GM21367 (cell line): ENCODE data around the gene ARHGAP8.

Source experiments
- ATAC-seq: cut with Tn5 transposase; IDR thresholded peaks from one replicate; pipeline ENCODE4 v1.9.1; 2021; ENCODE audit not compliant: unreplicated experiment

The ARHGAP8 gene

DNA sequence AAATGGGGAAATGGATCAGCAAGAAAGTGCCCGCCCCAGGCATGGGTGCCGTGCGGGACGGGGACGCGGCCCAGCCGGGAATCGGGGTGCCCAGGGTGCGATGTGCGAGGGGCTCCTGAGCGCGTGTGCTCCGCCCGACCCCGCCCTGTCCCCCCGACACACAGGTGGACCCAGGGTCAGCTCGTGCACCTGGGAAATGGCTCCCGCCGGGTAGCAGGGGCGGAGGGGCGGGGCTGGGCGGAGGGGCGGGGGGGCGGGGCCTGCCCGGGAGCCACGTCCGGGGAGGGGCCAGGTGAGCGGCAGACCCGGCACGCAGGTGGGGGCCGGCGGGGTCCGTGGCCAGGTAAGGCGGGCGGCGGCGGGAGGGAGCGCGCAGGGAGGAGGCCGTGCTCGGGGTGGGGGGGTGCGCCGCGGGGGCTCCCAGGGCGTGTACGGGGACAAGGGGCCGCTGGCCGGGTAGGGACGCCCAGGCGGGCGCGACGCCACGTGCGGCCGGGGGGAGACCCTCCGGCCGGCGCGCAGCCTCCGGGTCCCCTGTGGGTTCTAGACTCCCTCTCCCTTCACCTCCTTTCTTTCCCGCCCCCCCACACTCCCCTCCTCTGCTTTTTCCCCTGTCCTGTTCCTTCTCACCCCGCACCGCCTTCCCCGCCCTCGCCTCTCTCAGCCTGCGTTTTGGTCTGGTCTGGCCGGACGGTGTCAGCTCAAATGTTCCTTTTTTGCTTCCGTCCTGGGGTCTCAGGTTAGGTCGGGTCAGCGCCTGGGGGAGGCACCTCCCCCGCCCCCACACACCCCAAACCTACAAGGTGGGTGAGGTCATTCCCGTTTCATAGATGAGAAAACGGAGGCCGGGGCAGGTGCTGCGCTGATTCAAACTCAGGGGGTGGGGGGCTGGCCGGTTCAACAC, at the start of gene ARHGAP8:
ARHGAP8 (plus strand) TSS at position 291 of the 904 bp plus-strand sequence. CDS start 33,953 bp downstream, outside the sequence.
- no peak for ATAC-seq

DNA sequence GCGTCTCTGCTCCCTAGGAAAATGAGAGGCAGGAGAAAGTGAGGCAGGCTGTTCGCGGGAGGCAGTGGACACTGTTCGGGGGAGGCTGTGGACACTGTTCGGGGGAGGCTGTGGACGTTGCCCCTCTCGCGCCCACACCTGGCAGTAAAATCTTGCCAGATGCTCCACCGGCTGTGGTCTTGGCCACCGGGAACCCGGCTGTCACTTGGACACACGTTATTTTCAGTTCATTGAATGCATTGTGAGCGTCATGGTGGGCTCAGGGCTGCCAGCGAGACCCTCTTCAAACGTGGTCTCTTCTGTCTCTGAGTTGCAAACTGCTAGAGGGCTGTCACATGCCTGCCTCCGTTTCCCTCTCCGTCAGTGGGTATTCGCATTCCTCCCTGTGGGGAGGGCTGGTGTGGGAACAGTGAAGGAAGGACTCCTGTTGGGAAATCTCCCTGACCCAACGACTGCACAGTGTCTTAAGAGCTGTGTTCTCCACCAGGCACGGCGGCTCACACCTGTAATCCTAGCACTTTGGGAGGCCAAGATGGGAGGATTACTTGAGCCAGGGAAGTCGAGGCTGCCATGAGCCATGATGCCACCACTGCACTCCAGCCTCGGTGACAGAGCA, 49.0 kb upstream of the ARHGAP8 start:
- no peak for ATAC-seq

DNA sequence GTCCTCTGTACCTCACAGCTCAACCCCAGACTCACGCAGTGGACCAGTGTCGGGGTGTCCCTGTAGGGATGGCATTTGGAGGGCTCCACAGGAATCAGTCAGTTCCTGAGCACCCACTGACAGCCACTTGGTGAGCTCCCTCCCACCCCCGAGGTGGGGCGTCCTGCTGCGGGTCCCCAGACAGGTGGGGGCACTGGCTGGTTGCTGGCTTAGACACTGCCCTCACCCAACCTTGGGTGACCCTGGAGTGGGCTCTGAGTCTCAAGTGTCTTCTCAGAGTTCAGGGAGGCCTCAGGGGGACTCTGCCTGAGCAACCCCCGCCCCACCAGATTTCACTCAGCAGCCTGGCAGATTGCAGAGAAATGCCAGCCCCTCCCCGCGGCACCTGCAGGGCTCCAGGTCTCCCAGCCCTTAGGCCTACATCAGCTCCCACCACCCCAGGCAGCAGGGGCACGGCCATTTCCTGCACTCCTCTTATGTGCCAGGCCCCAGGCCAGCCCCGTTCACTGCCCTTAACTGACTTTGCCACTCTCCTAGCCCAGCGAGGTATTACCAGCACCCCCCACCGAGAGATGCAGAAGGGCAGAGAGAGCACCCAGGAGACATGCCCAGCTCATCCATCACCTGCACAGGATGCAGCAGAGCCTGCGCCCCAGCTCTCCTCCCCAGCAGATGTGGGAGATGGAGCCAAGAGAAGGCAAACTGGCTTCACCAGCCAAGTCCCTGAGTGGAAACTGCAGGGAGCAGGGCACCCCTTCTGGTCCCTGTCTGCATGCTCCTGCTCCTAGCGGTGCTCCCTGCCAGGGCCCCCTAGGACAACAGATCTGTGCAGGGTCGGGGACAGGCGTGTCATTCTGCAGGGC, 48.0 kb upstream of the ARHGAP8 start:
- ATAC-seq: no peak

DNA sequence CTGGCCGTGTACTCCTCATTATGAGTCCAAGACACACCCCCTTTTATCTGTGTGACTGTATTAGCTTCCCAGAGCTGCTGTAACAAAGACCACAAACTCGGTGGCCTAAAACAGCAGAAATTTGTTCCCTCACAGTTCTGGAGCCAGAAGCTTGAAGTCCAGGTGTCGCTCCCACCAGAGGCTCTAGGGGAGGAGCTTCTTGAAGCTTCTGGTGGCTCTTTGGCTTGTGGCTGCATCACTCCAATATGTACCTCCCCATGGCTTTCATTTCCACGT, 47.4 kb upstream of the ARHGAP8 start:
- ATAC-seq: no peak

DNA sequence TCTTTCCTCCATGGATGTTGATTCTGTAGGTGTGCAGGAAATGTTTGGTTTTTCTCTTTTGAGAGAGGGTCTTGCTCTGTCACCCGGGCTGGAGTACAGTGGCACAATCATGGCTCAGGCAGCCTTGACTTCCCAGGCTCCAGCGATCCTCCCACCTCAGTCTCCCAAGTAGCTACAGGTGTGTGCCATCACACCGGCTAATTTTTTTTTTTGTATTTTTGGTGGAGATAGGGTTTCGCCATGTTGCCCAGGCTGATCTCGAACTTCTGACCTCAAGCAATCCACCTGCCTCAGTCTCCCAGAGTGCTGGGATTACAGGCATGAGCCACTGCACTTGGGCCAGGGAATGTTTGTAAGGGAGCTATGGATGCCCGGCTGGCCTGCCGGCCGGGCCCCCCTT, 45.9 kb upstream of the ARHGAP8 start:
- no peak for ATAC-seq

DNA sequence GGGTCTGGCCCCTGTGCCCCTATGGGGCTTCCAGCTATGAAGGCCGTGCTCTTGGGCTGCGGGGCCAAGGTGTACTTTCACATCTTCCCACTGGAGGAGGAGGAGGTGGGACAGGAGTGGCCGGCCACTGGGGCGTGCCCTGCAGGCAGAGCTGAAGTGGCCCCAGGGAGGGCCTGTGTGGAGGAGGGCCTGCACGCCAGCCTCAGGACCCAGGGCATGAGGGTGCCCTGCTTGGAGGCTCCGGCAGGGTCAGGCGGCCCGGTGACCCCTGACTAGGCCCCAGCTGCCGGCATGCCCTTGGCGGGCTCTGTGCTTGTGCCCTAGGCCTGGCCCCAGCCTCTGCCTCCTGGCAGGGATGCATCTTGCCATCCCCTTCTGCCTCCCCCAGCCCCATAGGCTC, 45.2 kb upstream of the ARHGAP8 start:
- no peak for ATAC-seq

DNA sequence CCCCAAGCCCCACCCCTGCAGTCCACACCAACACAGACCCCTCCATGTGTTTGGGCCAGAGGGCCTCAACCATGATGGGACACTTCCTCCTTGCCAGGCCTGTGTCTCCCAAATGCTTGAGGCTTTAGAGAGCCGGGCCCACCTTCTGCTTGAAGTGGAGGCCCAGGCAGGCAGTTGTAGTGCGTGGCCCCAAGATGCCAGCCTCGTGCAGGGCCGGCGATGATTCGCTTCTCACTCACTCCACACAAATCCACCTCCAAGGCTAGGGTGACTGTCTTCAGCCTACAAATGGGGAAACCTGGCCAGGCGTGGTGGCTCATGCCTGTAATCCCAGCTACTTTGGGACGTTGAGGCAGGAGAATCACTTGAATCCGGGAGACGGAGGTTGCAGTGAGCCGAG, 44.6 kb upstream of the ARHGAP8 start:
- no peak for ATAC-seq

DNA sequence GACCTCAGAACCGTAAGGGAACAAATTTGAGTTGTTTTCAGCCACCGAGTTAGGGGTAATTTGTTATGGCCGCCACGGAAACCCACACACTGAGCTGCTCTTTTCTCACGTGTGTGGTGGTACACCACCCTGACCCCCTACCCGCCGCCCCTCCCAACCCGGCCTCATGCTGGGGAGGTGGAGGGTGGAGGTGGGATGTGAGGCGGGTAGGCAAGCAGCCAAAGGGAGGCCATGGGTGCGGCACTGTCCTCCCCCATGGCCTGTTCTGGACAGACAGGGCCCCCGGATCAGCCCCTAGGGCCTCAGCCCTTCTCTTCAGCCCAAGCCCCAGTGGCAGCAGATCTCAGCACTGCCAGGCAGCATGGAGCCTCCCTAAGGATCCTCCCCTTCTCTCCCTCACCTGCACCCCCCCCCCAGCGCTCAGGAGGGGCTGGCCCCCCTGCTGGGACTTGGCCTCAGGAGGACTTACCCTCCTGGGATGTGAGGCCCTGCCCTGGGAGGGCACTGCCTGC, 42.4 kb upstream of the ARHGAP8 start:
- no peak for ATAC-seq

DNA sequence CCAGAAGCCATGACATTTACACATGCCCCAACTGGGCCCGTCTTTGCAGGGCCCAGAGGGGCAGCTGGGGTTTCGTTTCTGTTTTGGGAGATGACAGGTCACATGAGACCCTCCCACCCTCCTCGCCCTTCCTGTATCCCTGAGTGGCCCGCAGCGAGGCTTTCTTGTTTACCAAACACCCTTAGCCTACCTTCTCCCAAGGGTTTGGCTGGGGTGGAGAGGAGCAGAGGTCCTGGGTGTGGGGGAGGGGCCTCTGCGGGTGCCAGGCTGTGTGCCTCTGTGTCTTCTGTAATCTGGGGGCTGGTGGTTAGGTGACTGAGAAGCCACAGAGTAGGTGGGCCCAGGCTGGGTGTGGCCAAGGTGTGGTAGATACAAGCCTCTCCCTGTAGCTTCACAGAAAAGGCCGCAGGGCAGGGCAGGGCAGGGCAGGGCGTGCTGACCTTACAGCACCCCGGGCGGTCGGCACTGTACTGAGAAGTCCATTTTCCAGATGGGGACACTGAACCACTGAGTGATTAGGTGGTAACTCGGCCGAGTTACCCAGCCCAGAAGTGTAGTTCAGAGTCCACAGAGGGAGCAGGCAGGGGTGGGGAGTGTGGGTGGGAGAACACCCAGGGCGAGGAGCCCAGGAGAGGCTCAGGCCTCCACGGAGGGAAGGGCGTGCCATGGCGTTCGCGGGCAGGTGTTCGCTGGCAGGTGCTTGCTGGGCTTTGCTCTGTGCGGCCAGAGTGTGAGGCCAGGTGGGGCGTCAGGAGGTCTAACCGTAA, 41.7 kb upstream of the ARHGAP8 start:
- no peak for ATAC-seq

DNA sequence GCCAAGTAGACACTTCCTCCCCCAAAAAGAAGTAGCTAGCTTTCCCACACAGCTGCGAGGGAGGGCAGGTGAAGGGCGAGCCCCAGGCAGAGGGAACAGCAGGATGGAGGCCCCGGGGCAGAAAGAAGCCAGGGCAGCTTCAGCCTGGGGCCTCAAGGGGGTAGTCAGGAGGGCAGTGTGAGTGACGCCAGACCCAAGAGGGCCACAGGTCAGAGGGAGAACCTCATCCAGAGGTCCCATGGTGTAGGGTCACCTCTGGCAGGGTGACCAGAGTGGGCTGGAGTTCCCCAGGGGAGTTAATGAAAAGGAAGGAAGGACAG, 41.2 kb upstream of the ARHGAP8 start:
- no peak for ATAC-seq

DNA sequence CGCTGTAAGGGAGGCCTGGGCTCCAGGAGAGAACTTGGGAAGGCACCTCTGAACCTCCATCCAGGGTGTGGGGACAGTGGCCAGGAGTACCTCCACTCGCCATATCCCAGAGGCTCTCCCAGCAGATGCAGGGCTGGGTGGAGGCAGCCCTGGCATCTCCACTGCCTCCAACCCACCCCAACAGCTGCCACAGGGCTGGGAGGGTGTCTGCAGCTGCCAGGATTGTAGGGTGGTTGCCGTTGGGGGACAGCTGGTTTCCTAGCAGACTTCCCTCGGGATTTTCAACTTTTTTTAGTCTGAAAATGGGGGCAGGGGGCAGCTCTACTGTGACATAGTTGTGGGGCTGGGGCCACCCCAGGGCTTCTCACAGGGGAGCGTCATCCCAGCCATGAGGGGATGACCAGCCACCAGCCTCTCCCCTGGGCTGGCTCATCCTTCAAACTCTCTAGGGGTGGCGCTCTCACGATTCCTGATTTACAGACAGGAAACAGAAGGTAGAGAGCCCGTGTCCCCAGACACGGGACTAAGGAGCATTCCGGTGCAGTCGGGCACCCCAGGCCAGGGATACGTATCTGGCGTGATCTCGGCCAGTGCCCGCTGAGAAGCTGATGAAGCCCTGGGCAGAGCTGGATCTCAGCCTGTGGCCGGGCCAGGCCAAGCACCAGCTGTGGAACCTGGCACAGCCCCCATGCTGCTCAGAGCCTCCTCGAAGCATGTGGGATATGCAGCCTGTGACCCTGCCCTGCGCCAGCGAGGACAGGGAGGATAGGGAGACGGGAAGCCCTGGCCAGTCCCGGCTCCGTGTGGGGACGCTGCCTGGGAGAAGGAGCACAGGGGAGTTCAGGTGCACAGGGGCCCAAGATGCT, 40.5 kb upstream of the ARHGAP8 start:
- no peak for ATAC-seq

DNA sequence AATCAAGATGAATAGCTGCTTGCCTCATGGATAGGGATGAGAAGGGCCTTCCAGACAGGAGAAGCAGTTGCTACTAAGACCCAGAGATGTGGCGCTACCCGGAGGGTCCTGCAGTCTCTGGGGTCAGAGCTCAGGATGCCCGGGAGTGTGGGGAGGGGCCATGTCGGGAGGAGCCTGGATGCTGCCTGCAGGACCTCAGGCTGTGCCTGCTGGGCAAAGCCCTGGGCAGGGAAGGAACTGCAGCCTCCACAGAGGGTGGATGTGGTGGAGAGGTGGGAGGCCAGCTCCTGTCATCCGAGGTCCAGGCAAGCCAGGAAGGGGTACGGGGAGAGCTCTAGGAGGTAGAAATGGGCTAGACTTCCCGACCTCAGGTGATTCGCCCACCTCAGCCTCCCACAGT, 39.4 kb upstream of the ARHGAP8 start:
- no peak for ATAC-seq

DNA sequence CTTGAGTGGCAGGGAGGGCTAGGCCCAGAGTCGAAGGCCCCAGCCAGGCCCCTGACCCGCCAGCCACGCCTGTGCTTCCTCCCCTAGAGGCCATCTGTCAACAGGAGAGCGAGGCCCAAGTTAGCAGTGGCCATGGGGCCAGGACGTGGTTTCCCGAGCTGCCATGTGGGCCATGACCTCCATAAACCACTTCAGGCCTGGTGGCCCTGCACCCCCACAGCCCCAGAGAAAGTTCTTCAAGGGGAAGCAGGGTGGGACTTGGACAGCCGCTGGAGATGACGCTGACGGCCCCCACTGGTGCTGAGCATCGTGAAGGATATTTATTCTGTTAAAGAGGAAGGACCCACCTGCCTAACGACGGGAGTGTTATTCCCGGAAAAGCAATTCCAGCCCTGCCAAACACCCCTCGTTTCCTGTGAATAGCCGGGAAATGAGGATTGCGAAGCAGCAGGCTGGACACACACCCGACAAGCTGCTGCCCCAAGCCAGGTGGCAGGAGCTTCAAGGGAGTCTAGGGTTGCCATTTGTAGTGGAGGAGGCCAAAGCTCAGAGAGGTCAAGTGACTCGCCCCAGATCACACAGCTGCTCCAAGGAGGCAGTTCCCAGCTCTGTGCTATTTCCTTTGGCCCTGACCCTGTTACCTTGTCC, 37.5 kb upstream of the ARHGAP8 start:
- ATAC-seq: no peak

DNA sequence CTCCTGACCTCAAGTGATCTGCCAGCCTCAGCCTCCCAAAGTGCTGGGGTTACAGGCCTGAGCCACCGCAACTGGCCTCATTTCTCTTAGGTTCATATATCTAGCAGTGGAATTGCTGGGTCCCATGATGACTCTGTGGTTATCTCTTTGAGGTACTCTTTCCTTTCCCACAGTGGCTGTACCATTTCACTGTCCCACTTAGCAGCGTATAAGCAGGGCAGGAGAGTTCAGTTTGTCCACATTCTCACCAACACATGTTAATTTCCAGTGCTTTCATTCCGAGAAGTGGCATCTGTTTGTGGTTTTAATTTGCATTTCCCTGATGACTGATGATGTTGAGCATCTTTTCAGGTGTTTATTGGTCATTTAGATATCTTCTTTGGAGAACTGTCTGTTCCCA, 34.0 kb upstream of the ARHGAP8 start:
- ATAC-seq: no peak

DNA sequence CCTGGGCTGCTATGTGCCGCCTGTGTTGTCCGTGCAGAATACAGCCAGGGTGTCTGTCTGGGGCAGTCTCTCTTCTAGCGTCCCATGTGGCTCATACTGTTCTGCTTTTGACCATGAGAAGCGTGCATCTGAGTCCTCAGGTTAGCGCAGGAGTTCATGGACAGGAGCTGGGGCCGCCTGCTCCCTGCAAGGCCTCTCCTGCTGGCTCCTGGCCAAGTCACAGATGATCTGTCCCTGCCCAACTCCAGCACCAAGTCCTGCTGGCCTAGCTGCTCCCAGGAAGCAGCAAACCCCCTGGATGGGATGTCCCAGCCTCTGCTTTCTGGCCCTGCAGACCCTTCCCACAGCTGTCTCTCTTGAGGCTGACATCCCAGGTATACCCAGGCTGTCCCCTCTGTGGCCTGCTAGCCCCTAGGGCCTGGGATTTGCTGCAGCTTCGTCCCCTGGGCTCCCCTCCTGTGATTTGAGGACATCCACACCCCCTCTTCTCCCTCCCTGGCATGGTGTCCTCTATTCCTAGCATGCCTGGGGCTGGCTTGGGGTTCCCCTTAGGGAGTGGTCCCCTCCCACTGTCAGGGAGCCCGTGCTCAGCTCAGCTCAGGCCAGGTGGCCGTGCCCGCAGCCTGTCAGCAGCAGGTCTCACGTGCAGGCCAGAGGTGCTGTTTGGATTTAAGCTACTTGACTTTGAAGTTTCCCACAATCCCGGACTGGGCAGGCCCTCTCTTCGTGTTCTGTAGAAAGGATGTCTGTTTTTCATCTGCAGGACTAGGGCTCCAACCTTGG, 32.6 kb upstream of the ARHGAP8 start:
- no peak for ATAC-seq

DNA sequence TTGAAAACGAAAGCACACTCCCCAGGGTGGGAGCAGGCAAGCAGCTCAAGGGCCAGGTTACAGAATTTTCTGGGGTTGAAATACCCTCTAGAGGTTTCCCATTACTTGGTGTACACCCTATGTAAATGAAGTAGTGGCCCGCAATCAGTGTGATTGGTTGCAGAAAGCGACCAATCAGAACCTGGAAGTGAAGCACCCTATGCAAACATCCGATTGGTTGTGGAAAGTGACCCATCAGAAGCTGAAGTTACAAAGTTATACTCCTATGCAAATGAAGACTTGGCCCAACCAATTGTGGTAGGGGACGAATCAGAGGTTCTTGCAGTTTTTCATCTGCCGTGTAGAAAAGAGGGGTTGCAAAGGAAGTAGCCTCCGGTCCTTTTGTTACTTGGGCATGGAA, 31.2 kb upstream of the ARHGAP8 start:
- no peak for ATAC-seq

DNA sequence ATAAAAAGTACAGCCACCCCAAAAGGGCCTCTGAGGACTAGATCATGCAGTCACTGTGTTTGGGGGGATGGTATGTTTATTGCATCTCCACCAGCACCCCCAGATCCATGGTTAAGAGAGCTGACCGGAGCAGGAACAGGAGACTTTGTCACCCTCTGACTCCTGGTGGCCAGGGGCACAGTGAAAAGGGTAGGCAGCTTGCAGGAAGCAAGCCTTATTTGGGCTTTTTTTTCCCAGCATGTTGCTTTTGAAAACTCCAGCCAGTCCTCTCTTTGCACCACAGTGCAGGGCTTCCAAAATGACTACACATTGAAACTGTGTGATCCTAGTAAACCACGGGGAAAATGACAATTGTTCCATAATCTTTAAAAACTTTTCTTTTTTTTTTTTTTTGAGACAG, 29.8 kb upstream of the ARHGAP8 start:
- no peak for ATAC-seq

DNA sequence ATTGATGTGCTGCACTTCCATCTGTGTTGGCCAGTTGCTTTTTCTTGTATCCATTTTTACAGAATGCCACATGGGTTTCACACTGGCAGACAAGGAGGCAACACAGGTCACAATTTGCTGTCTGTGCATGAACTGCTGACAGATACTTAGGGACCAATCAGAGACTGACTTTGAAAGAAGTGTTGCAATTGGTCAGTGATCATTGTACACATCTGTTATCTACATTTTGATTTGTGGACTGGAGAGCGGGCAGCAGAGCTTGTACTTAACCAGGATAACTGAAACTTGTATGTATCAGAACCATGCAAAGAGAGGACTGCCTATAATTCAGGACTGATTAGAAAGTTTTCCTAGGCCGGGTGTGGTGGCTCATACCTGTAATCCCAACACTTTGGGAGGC, 28.6 kb upstream of the ARHGAP8 start:
- no peak for ATAC-seq

DNA sequence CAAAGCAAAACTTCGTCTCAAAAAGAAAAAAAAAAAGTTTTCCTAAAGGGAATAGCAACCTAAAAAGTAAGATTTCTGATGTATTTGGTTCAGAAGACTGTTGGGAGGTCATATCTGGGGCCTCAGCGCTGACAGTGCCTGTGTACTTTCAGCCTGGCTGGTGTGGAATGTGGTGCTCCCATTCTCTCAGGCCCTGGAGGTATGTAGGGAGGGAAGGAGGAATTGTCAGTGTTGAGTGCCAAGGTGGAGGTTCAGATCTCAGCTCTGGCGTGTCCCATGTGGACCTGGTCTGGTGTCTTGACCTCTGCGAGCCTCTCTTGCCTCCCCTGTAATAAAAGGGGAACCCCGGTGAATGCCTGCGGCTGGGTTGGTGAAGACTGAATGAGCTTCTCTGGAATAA, 28.0 kb upstream of the ARHGAP8 start:
- no peak for ATAC-seq
